SK-N-SH (cell line): Measurements from ENCODE around the gene ECPAS. TPM values are rescaled to one million over a fixed set of nuclear protein-coding genes. Genes with fewer than 3 reads are reported as not detected.

Experiments
- CTCF ChIA-PET: fragments of 300-600, 350-600 bp; formaldehyde crosslinking; extraction: SDS; loops from one replicate; lab custom pipeline; 2021; lab: Yijun Ruan, JAX
- POLR2A ChIA-PET: fragments of 350-600 bp; sonication (Branson Sonifier 250); formaldehyde crosslinking; extraction: SDS; loops from one replicate; lab custom pipeline; 2020; ENCODE audit warnings: antibody characterized with exemption, inconsistent platforms; lab: Yijun Ruan, JAX
- DNase-seq: peaks from one replicate; pipeline ENCODE4 v3.0.0; 2012
- H2AFZ ChIP-seq: fragments of 200-600 bp; sonication (generic); 2 replicates; pipeline ENCODE4 v1.8.1; 2016; ENCODE audit warnings: antibody characterized with exemption, mild to moderate bottlenecking, low read depth
- H3F3A ChIP-seq: fragments of 200-600 bp; sonication (generic); replicated peaks from 2 replicates; pipeline ENCODE3; 2016; ENCODE audit warnings: antibody characterized with exemption, mild to moderate bottlenecking; ENCODE audit not compliant: insufficient read depth
- H3K27ac ChIP-seq, 2 experiments: fragments of 200-500 bp in 1 of 2; fragments of 200-600 bp in 1 of 2; sonication (Bioruptor generic) in 1 of 2; sonication (generic), shearing (Covaris generic) in 1 of 2; 2 replicates each; pipeline versions ENCODE4 v1.5.1 to v1.6.1; 2014 to 2016; ENCODE audit warnings: low read depth in 2 of 2, inconsistent platforms in 1 of 2, low read length in 1 of 2, mild to moderate bottlenecking in 1 of 2, mixed read lengths in 1 of 2
- H3K27me3 ChIP-seq: fragments of 200-600 bp; sonication (generic), shearing (Covaris generic); 2 replicates; pipeline ENCODE4 v1.6.1; 2016; ENCODE audit warnings: mixed run types; ENCODE audit not compliant: insufficient read depth
- H3K36me3 ChIP-seq, 2 experiments: fragments of 200-500 bp in 1 of 2; fragments of 200-600 bp in 1 of 2; sonication (Bioruptor generic) in 1 of 2; sonication (generic) in 1 of 2; replicated peaks in 1 of 2; 2 replicates each; pipeline versions ENCODE3 to v1.5.1; 2014 to 2016; ENCODE audit warnings: low read length in 1 of 2, mild to moderate bottlenecking in 1 of 2; ENCODE audit not compliant: insufficient read depth in 2 of 2, control insufficient read depth in 1 of 2
- H3K4me1 ChIP-seq, 2 experiments: fragments of 200-500 bp in 1 of 2; fragments of 200-600 bp in 1 of 2; sonication (Bioruptor generic) in 1 of 2; sonication (generic), shearing (Covaris generic) in 1 of 2; 2 replicates each; pipeline versions ENCODE4 v1.5.1 to v1.6.1; 2014 to 2016; ENCODE audit warnings: low read depth in 1 of 2, low read length in 1 of 2, mixed run types in 1 of 2; ENCODE audit not compliant: insufficient read depth in 2 of 2, control insufficient read depth in 1 of 2
- H3K4me2 ChIP-seq: fragments of 200-600 bp; sonication (generic), shearing (Covaris generic); 2 replicates; pipeline ENCODE4 v1.6.1; 2017; ENCODE audit warnings: mixed run types
- H3K4me3 ChIP-seq, 2 experiments: fragments of 200-500 bp in 1 of 2; fragments of 200-600 bp in 1 of 2; sonication (Bioruptor generic) in 1 of 2; sonication (generic), shearing (Covaris generic) in 1 of 2; 2 replicates each; pipeline versions ENCODE4 v1.5.1 to v1.8.1; 2014 to 2016; ENCODE audit warnings: low read depth in 2 of 2, inconsistent platforms in 1 of 2, low read length in 1 of 2, mild to moderate bottlenecking in 1 of 2, mixed read lengths in 1 of 2, moderate library complexity in 1 of 2
- H3K79me2 ChIP-seq: fragments of 200-600 bp; sonication (generic); 2 replicates; pipeline ENCODE4 v1.8.1; 2017; ENCODE audit warnings: mild to moderate bottlenecking; ENCODE audit not compliant: insufficient read depth
- H3K9ac ChIP-seq: fragments of 200-600 bp; sonication (generic); 2 replicates; pipeline ENCODE4 v1.6.1; 2017; ENCODE audit warnings: mixed run types
- H3K9me2 ChIP-seq: fragments of 200-600 bp; sonication (generic); 2 replicates; pipeline ENCODE4 v1.6.1; 2017; ENCODE audit warnings: mixed run types
- H3K9me3 ChIP-seq: fragments of 200-600 bp; sonication (generic); 2 replicates; pipeline ENCODE4 v1.6.1; 2017; ENCODE audit warnings: mixed run types, mild to moderate bottlenecking, moderate library complexity
- H4K20me1 ChIP-seq: fragments of 200-600 bp; sonication (generic); 2 replicates; pipeline ENCODE4 v1.6.1; 2017; ENCODE audit warnings: mild to moderate bottlenecking, mixed run types; ENCODE audit not compliant: insufficient read depth
- EP300 ChIP-seq, 2 experiments: IDR thresholded peaks; 2 replicates each; pipeline versions ENCODE4 v1.4.0 to v1.6.1; 2012; ENCODE audit warnings: borderline replicate concordance in 1 of 2, low read depth in 1 of 2, low read length in 1 of 2
- EZH2phosphoT487 ChIP-seq: fragments of 200-600 bp; sonication (generic); IDR thresholded peaks from 2 replicates; pipeline ENCODE4 v1.6.1; 2017; ENCODE audit warnings: low read depth, mixed run types, mild to moderate bottlenecking, antibody characterized with exemption, moderate library complexity, borderline replicate concordance
- FOXJ3 ChIP-seq: sonication (generic); formaldehyde crosslinking; IDR thresholded peaks from 2 replicates; pipeline ENCODE4 v1.5.1; 2020; ENCODE audit warnings: mild to moderate bottlenecking, missing genetic modification reagents
- GATA2 ChIP-seq: sonication (generic); formaldehyde crosslinking; IDR thresholded peaks from 2 replicates; pipeline ENCODE4 v1.5.0; 2020; ENCODE audit warnings: mild to moderate bottlenecking, missing genetic modification reagents
- MXI1 ChIP-seq: IDR thresholded peaks from 2 replicates; pipeline ENCODE4 v1.6.1; 2012; ENCODE audit warnings: mild to moderate bottlenecking, low read depth, low read length, improper control_type of control experiment
- NFIC ChIP-seq: IDR thresholded peaks from 2 replicates; pipeline ENCODE4 v1.4.0; 2012; ENCODE audit warnings: borderline replicate concordance
- RAD21 ChIP-seq: IDR thresholded peaks from 2 replicates; pipeline ENCODE4 v1.6.1; 2012; ENCODE audit warnings: mild to moderate bottlenecking, low read length
- RFX5 ChIP-seq: IDR thresholded peaks from 2 replicates; pipeline ENCODE4 v1.6.1; 2012; ENCODE audit warnings: mild to moderate bottlenecking, improper control_type of control experiment, low read length
- RXRA ChIP-seq: IDR thresholded peaks from 2 replicates; pipeline ENCODE4 v1.4.0; 2012; ENCODE audit warnings: low read depth, mild to moderate bottlenecking, borderline replicate concordance
- SIN3A ChIP-seq: IDR thresholded peaks from 2 replicates; pipeline ENCODE4 v1.6.1; 2012; ENCODE audit warnings: low read depth, mild to moderate bottlenecking, low read length, moderate library complexity, borderline replicate concordance
- TCF12 ChIP-seq: IDR thresholded peaks from 2 replicates; pipeline ENCODE4 v1.4.0; 2012
- TEAD4 ChIP-seq: IDR thresholded peaks from 2 replicates; pipeline ENCODE4 v1.4.0; 2012; ENCODE audit warnings: mild to moderate bottlenecking, borderline replicate concordance; ENCODE audit not compliant: insufficient read depth
- WGBS: methylation state at CpG from one replicate; pipeline ENCODE4 v1.1.6; 2017; ENCODE audit warnings: low lambda C conversion rate; 5-methylcytosine and 5-hydroxymethylcytosine counted together
- polyA plus RNA-seq, 3 experiments: library from polyadenylated mRNA; depleted of rRNA; stranded (reverse); fragments of >200 nt; gene quantifications; 2 replicates each; pipeline ENCODE4 v1.2.3, GENCODE V29; 2012
- TF ChIP-seq, protein P1 (sequence below): IDR thresholded peaks from 2 replicates; pipeline ENCODE4 v1.6.1; 2012; ENCODE audit warnings: mild to moderate bottlenecking, low read depth, low read length, moderate library complexity
- TF ChIP-seq, protein P2 (sequence below): IDR thresholded peaks from 2 replicates; pipeline ENCODE4 v1.4.0; 2012; ENCODE audit warnings: low read depth, borderline replicate concordance
- TF ChIP-seq, protein P3 (sequence below): fragments of 150-350 bp; IDR thresholded peaks from 2 replicates; pipeline ENCODE4 v1.6.1; 2016; ENCODE audit warnings: mild to moderate bottlenecking, low read depth, low read length
- TF ChIP-seq, protein P4 (sequence below): IDR thresholded peaks from 2 replicates; pipeline ENCODE4; 2012
- TF ChIP-seq, protein P5 (sequence below): fragments of 150-350 bp; IDR thresholded peaks from 2 replicates; pipeline ENCODE4 v1.6.1; 2017; ENCODE audit warnings: antibody characterized with exemption, low read length, low read depth, borderline replicate concordance

ECPAS gene, protein sequence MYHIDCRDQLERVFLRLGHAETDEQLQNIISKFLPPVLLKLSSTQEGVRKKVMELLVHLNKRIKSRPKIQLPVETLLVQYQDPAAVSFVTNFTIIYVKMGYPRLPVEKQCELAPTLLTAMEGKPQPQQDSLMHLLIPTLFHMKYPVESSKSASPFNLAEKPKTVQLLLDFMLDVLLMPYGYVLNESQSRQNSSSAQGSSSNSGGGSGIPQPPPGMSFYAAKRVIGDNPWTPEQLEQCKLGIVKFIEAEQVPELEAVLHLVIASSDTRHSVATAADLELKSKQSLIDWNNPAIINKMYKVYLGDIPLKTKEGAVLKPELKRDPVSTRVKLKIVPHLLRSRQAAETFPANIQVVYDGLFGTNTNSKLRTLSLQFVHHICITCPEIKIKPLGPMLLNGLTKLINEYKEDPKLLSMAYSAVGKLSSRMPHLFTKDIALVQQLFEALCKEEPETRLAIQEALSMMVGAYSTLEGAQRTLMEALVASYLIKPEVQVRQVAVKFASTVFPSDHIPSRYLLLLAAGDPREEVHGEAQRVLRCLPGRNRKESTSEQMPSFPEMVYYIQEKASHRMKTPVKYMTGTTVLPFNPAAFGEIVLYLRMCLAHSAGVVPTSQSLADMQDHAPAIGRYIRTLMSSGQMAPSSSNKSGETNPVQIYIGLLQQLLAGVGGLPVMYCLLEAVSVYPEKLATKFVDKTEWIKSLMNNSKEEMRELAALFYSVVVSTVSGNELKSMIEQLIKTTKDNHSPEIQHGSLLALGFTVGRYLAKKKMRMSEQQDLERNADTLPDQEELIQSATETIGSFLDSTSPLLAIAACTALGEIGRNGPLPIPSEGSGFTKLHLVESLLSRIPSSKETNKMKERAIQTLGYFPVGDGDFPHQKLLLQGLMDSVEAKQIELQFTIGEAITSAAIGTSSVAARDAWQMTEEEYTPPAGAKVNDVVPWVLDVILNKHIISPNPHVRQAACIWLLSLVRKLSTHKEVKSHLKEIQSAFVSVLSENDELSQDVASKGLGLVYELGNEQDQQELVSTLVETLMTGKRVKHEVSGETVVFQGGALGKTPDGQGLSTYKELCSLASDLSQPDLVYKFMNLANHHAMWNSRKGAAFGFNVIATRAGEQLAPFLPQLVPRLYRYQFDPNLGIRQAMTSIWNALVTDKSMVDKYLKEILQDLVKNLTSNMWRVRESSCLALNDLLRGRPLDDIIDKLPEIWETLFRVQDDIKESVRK (N-terminal part only)
- polyA plus RNA-seq (2012; rRNA removed): 17.9 and 18.8 TPM in 2 replicates
- polyA plus RNA-seq (2012; cell fraction: cytosol; rRNA removed): 13.4 and 14.8 TPM in 2 replicates
- polyA plus RNA-seq (2012; cell fraction: nucleus; rRNA removed): 30.7 and 53.7 TPM in 2 replicates

DNA sequence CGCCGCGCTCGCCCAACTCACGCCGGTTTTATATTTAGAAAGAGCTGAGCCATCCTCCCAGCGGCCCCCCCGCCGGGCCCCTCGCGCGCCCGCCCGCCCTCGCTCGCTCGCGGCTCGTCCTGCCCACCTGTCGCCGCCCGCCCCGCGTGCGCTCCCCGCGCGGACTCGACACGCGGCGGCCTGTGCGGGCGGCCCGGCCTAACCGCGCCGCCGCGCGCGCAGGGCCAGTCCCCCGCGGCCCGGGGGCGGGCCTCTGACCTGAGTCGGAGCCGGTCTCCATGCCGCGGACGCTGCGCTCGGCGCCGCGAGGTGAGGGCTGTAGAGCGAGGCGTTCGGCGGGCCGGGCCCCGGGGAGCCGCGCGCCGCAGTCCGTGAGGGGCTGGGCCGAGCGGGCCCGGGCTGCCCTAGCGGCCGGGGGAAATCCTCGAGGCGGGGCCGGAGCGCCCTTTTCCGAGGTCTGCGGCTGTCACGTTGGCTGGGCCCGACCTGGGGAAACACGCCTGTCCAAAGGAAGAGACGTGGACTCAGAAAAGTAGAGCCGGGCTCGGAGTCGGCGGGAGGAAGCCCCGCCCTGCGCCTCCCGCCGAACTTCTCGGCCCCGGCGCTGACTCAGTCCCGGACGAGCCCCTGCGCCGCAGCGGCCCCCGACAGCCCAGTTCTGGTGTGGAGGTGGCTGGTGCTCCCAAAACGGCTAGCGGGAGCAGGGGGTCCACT lies at the start of gene ECPAS:
TSS of gene ECPAS (minus strand) at position 526 of the 714 bp plus-strand sequence. CDS start 11,465 bp downstream, outside the sequence.
- Histone ChIP-seq H3K27ac (peak within 1 kb of the TSS; percentile 76 to 87), H3K9me2 (no peaks in the 10 kb centered on the region), H3K79me2 (peaks cover 41% of the 10 kb centered on the region), H2AFZ (peak within 1 kb of the TSS; percentile 93), H3K9me3 (no peaks in the 10 kb centered on the region), H3K9ac (peak within 1 kb of the TSS; percentile 73), H3K4me3 (peak within 1 kb of the TSS; percentile 81 to 88), H3K4me1 (peaks cover 5 to 6% of the 10 kb centered on the region in 2 experiments; a peak in 3 of 4 replicates), H3K36me3 (no peaks in the 10 kb centered on the region), H3K27me3 (no peaks in the 10 kb centered on the region), H3K4me2 (peak within 1 kb of the TSS; percentile 82), H4K20me1 (peaks cover 31% of the 10 kb centered on the region), H3F3A (peaks cover 9% of the 10 kb centered on the region)
- POLR2A ChIA-PET: interaction anchor here (1.7 kb wide), 1 partner anchor 41 kb away, joined by 7 read pairs; the partner anchor contains the start of gene ZNF483
- CTCF ChIA-PET: interaction anchor here (0.6 to 1.0 kb wide), 2 partner anchors 18 to 21 kb away, joined by 3 read pairs; no protein-coding TSS in a partner anchor
- peak; percentile 89 for DNase-seq
- WGBS: 2% methylated on average over 21 of the region's 101 CpGs
- TF ChIP-seq RXRA (no peak; the same call in 1 of the 2 replicates), NFIC (no peak), TCF12 (no peak), TEAD4 (no peak), SIN3A (peak; percentile 47; the same call in 1 of the 2 replicates), MXI1 (peak; percentile 76), RFX5 (no peak), FOXJ3 (CRISPR knock-in tag) (no peak), EZH2phosphoT487 (no peak), GATA2 (CRISPR knock-in tag) (no peak), EP300 (IDR thresholded peaks at IDR 0.05; ENCODE audit: borderline replicate concordance in 1 of 2, low read depth in 1 of 2, low read length in 1 of 2) (no peak), RAD21 (no peak)
- TF ChIP-seq, protein P1, sequence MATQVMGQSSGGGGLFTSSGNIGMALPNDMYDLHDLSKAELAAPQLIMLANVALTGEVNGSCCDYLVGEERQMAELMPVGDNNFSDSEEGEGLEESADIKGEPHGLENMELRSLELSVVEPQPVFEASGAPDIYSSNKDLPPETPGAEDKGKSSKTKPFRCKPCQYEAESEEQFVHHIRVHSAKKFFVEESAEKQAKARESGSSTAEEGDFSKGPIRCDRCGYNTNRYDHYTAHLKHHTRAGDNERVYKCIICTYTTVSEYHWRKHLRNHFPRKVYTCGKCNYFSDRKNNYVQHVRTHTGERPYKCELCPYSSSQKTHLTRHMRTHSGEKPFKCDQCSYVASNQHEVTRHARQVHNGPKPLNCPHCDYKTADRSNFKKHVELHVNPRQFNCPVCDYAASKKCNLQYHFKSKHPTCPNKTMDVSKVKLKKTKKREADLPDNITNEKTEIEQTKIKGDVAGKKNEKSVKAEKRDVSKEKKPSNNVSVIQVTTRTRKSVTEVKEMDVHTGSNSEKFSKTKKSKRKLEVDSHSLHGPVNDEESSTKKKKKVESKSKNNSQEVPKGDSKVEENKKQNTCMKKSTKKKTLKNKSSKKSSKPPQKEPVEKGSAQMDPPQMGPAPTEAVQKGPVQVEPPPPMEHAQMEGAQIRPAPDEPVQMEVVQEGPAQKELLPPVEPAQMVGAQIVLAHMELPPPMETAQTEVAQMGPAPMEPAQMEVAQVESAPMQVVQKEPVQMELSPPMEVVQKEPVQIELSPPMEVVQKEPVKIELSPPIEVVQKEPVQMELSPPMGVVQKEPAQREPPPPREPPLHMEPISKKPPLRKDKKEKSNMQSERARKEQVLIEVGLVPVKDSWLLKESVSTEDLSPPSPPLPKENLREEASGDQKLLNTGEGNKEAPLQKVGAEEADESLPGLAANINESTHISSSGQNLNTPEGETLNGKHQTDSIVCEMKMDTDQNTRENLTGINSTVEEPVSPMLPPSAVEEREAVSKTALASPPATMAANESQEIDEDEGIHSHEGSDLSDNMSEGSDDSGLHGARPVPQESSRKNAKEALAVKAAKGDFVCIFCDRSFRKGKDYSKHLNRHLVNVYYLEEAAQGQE: no peak
- TF ChIP-seq, protein P2, sequence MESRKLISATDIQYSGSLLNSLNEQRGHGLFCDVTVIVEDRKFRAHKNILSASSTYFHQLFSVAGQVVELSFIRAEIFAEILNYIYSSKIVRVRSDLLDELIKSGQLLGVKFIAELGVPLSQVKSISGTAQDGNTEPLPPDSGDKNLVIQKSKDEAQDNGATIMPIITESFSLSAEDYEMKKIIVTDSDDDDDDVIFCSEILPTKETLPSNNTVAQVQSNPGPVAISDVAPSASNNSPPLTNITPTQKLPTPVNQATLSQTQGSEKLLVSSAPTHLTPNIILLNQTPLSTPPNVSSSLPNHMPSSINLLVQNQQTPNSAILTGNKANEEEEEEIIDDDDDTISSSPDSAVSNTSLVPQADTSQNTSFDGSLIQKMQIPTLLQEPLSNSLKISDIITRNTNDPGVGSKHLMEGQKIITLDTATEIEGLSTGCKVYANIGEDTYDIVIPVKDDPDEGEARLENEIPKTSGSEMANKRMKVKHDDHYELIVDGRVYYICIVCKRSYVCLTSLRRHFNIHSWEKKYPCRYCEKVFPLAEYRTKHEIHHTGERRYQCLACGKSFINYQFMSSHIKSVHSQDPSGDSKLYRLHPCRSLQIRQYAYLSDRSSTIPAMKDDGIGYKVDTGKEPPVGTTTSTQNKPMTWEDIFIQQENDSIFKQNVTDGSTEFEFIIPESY: no peak
- TF ChIP-seq, protein P3, sequence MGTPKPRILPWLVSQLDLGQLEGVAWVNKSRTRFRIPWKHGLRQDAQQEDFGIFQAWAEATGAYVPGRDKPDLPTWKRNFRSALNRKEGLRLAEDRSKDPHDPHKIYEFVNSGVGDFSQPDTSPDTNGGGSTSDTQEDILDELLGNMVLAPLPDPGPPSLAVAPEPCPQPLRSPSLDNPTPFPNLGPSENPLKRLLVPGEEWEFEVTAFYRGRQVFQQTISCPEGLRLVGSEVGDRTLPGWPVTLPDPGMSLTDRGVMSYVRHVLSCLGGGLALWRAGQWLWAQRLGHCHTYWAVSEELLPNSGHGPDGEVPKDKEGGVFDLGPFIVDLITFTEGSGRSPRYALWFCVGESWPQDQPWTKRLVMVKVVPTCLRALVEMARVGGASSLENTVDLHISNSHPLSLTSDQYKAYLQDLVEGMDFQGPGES: no peak
- TF ChIP-seq, protein P4, sequence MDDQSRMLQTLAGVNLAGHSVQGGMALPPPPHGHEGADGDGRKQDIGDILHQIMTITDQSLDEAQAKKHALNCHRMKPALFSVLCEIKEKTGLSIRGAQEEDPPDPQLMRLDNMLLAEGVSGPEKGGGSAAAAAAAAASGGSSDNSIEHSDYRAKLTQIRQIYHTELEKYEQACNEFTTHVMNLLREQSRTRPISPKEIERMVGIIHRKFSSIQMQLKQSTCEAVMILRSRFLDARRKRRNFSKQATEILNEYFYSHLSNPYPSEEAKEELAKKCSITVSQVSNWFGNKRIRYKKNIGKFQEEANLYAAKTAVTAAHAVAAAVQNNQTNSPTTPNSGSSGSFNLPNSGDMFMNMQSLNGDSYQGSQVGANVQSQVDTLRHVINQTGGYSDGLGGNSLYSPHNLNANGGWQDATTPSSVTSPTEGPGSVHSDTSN: no peak
- TF ChIP-seq, protein P5, sequence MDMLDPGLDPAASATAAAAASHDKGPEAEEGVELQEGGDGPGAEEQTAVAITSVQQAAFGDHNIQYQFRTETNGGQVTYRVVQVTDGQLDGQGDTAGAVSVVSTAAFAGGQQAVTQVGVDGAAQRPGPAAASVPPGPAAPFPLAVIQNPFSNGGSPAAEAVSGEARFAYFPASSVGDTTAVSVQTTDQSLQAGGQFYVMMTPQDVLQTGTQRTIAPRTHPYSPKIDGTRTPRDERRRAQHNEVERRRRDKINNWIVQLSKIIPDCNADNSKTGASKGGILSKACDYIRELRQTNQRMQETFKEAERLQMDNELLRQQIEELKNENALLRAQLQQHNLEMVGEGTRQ: no peak
